Activated CD8-positive, alpha-beta memory T cell treated with anti-CD3 and anti-CD28 coated beads, Interleukin-2, amount 50 U/mL, for 1 hour (primary cell): ENCODE results near the gene PCGF1.

Experiments used
- DNase-seq: peaks from one replicate; pipeline ENCODE4 v3.0.0-alpha.2; 2020; ENCODE audit errors: extremely low read depth

The PCGF1 gene

GRCh38 chr2:74515271-74515980, 7.9 kb upstream of the PCGF1 start:
- no peak for DNase-seq

GRCh38 chr2:74514368-74515270, 7.1 kb upstream of the PCGF1 start, which contains the start of gene TLX2:
Gene TLX2 (plus strand): TSS chr2:74514450. CDS start chr2:74514807, 357 bp downstream.
- no peak for DNase-seq

- no peak for DNase-seq
Measured at GRCh38 chr2:74513605-74514367, 6.3 kb upstream of the PCGF1 start.

- no peak for DNase-seq
Measured at GRCh38 chr2:74512744-74513604, 5.5 kb upstream of the PCGF1 start.

- DNase-seq: no peak
Measured at GRCh38 chr2:74511104-74511989, 3.9 kb upstream of the PCGF1 start.

- DNase-seq: no peak
Measured at GRCh38 chr2:74510272-74510671, 2.8 kb upstream of the PCGF1 start.

- DNase-seq: no peak
Measured at GRCh38 chr2:74507926-74508520, 528 bp upstream of the PCGF1 start.

GRCh38 chr2:74505448-74506246, 1.8 kb downstream of the PCGF1 start:
- DNase-seq: no peak

GRCh38 chr2:74504591-74504990, 2.9 kb downstream of the PCGF1 start:
- no peak for DNase-seq

- no peak for DNase-seq
Measured at GRCh38 chr2:74503506-74504475, 3.7 kb downstream of the PCGF1 start.

- no peak for DNase-seq
Measured at GRCh38 chr2:74502720-74503505, 4.6 kb downstream of the PCGF1 start.

GRCh38 chr2:74502147-74502719, 5.3 kb downstream of the PCGF1 start:
- no peak for DNase-seq

GRCh38 chr2:74501335-74502071, 6.0 kb downstream of the PCGF1 start:
- DNase-seq: no peak

GRCh38 chr2:74500578-74500946, 6.9 kb downstream of the PCGF1 start:
- no peak for DNase-seq

- DNase-seq: no peak
Measured at GRCh38 chr2:74499940-74500577, 7.4 kb downstream of the PCGF1 start.
